ENCODE measurements around the gene PRDM15. TPM values are rescaled to one million over a fixed set of nuclear protein-coding genes. Genes with fewer than 3 reads are reported as not detected.

PRDM15 gene
- total RNA-seq, 2 donors from 2014 or later = 6.7 to 18.1 TPM

DNA sequence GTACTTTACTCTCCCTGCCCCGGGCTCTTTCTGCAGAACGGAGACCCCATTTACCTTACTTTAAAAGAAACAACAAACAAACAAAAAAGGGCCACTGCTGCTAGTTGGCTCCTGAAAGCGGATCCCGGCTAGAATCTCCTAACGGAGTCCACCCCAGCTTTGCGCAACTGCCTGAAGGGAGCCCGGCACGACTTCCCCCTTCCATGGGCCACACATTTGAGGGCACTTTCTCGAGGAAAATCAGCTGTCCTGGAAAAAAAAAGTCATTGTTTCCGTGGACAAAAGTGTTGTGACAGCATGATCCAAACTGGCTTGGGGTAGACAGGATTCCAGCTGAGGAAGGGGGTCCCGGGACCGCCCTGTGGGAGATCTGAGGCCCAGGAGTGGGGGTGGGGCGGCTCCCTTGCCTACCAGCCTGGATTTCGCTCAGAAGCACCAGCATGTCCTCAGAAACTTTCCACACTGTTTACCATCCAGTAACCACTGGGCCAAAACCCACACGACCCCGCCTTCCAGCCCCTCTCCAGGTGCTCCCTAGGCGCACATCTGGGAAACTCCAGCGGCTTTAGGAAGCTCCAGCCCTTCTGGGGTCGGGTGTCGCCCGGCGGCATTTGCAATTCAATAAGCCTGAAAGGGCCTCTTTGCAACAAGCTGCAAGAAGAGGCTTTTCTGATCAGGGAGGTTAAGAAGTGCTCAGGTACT is 117.1 kb downstream of the PRDM15 start:
- intact Hi-C loops (cut with DNase I) = no loop called here
- TF ChIP-seq POLR2AphosphoS5 (IDR thresholded peaks at IDR 0.05) = no peak
- TF ChIP-seq POLR2A (IDR thresholded peaks at IDR 0.05) = no peak
- TF ChIP-seq, protein P1, sequence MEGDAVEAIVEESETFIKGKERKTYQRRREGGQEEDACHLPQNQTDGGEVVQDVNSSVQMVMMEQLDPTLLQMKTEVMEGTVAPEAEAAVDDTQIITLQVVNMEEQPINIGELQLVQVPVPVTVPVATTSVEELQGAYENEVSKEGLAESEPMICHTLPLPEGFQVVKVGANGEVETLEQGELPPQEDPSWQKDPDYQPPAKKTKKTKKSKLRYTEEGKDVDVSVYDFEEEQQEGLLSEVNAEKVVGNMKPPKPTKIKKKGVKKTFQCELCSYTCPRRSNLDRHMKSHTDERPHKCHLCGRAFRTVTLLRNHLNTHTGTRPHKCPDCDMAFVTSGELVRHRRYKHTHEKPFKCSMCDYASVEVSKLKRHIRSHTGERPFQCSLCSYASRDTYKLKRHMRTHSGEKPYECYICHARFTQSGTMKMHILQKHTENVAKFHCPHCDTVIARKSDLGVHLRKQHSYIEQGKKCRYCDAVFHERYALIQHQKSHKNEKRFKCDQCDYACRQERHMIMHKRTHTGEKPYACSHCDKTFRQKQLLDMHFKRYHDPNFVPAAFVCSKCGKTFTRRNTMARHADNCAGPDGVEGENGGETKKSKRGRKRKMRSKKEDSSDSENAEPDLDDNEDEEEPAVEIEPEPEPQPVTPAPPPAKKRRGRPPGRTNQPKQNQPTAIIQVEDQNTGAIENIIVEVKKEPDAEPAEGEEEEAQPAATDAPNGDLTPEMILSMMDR (IDR thresholded peaks at IDR 0.05) = no peak
- no peaks in the 10 kb centered on the region for H3K27me3 ChIP-seq (replicated peaks; ENCODE audit: insufficient read depth)

GRCh38 chr21:41761211-41761933 is 117.8 kb downstream of the PRDM15 start:
- 3% methylated on average over 22 of the region's 22 CpGs for WGBS
- Histone ChIP-seq H3K27me3 (replicated peaks; ENCODE audit: insufficient read depth) (no peaks in the 10 kb centered on the region), H3K36me3 (no peaks in the 10 kb centered on the region), H3K27ac (peak overlapping the region; percentile 73 to 83), H3K4me3 (peak overlapping the region; percentile 9 to 22), H3K4me1 (replicated peaks) (peaks cover 19% of the 10 kb centered on the region), H3K9me3 (no peaks in the 10 kb centered on the region)
- peak; percentile 72 for DNase-seq (ENCODE audit: low spot score)
- intact Hi-C loops (cut with DNase I) = no loop called here
- no peak for TF ChIP-seq POLR2A (IDR thresholded peaks at IDR 0.05)
- TF ChIP-seq POLR2AphosphoS5 (IDR thresholded peaks at IDR 0.05) = no peak
- TF ChIP-seq, protein P1 (IDR thresholded peaks at IDR 0.05) = no peak

More for the DNA sequence above, 117.1 kb downstream of the PRDM15 start:
- peak overlapping the region; percentile 73 to 83 for H3K27ac ChIP-seq
- no peak for DNase-seq (ENCODE audit: low spot score)
- no peaks in the 10 kb centered on the region for H3K9me3 ChIP-seq
- H3K4me3 ChIP-seq = peak overlapping the region; percentile 9 to 22
- H3K36me3 ChIP-seq = no peaks in the 10 kb centered on the region
- peaks cover 19% of the 10 kb centered on the region for H3K4me1 ChIP-seq (replicated peaks)
- 12% methylated on average over 22 of the region's 22 CpGs for WGBS

DNA sequence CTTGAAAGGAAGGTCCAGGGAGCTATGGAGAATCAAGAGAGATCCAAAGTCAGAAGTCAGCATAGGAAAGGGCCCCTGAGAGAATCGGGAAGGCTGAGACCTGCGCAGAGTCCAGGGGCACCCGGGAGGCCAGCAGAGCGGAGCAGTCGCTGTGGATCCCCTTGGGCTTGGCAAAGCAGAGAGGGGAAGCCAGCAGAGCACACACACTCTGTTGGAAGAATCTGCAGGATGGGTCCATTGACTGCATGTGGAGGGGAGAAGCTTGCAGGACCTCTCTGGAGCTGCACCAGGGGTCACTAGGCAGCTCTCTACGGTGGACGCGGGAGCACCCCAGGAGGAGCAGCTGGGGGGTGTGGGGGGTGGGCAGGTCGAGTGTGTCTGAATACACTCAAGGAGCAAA is 118.7 kb downstream of the PRDM15 start:
- H3K27ac ChIP-seq = peak overlapping the region in 1 of 2 donors; percentile 83
- intact Hi-C loops (cut with DNase I) = no loop called here
- no peaks in the 10 kb centered on the region for H3K27me3 ChIP-seq (replicated peaks; ENCODE audit: insufficient read depth)
- H3K4me3 ChIP-seq = no peak overlapping the region
- WGBS = 73% methylated on average over 9 of the region's 9 CpGs
- H3K36me3 ChIP-seq = no peaks in the 10 kb centered on the region
- TF ChIP-seq, protein P1 (IDR thresholded peaks at IDR 0.05) = no peak
- no peak for TF ChIP-seq POLR2A (IDR thresholded peaks at IDR 0.05)
- no peak for TF ChIP-seq POLR2AphosphoS5 (IDR thresholded peaks at IDR 0.05)
- peaks cover 19% of the 10 kb centered on the region for H3K4me1 ChIP-seq (replicated peaks)
- no peaks in the 10 kb centered on the region for H3K9me3 ChIP-seq
- no peak for DNase-seq (ENCODE audit: low spot score)

- H3K27me3 ChIP-seq (replicated peaks; ENCODE audit: insufficient read depth) = no peaks in the 10 kb centered on the region
- H3K36me3 ChIP-seq = no peaks in the 10 kb centered on the region
- WGBS = 79% methylated on average over 5 of the region's 5 CpGs
- DNase-seq (ENCODE audit: low spot score) = no peak
- intact Hi-C loops (cut with DNase I) = no loop called here
- H3K4me1 ChIP-seq (replicated peaks) = peaks cover 19% of the 10 kb centered on the region
- no peaks in the 10 kb centered on the region for H3K9me3 ChIP-seq
- H3K4me3 ChIP-seq = no peak overlapping the region
- TF ChIP-seq POLR2A (IDR thresholded peaks at IDR 0.05) (no peak), POLR2AphosphoS5 (IDR thresholded peaks at IDR 0.05) (no peak)
- TF ChIP-seq, protein P1 (IDR thresholded peaks at IDR 0.05) = no peak
- no peak overlapping the region for H3K27ac ChIP-seq
Observed at GRCh38 chr21:41759926-41760325, 119.2 kb downstream of the PRDM15 start.

Measured in prostate gland (tissue), 2 donors.